H1 (cell line): Measurements from ENCODE around the gene ZSWIM6. TPM values are rescaled to one million over a fixed set of nuclear protein-coding genes. Genes with fewer than 3 reads are reported as not detected.

Source experiments
- CTBP2 ChIP-seq: IDR thresholded peaks from 2 replicates; pipeline ENCODE4 v1.7.0; 2011; ENCODE audit warnings: borderline replicate concordance, mild to moderate bottlenecking, moderate library complexity, mixed read lengths, low read length; ENCODE audit not compliant: insufficient read depth, insufficient read length
- EGR1 ChIP-seq: IDR thresholded peaks from 2 replicates; pipeline ENCODE4 v1.6.1; 2011; ENCODE audit warnings: low read depth, low read length, borderline replicate concordance
- GABPA ChIP-seq: IDR thresholded peaks from 2 replicates; pipeline ENCODE4 v1.6.1; 2011; ENCODE audit warnings: mild to moderate bottlenecking, low read length, moderate library complexity, borderline replicate concordance; ENCODE audit not compliant: insufficient read depth
- HDAC6 ChIP-seq: IDR thresholded peaks from one replicate; pipeline ENCODE4 v1.7.1; 2012; ENCODE audit warnings: low read depth, mild to moderate bottlenecking, inconsistent platforms, low read length, moderate library complexity
- NANOG ChIP-seq: IDR thresholded peaks from 2 replicates; pipeline ENCODE4 v1.6.1; 2011; ENCODE audit warnings: low read length, low read depth, mild to moderate bottlenecking, inconsistent platforms; ENCODE audit not compliant: insufficient read depth, poor library complexity, severe bottlenecking
- SP2 ChIP-seq: IDR thresholded peaks from 2 replicates; pipeline ENCODE4 v1.6.1; 2012; ENCODE audit warnings: mild to moderate bottlenecking, low read length, inconsistent platforms
- TEAD4 ChIP-seq: IDR thresholded peaks from 2 replicates; pipeline ENCODE4 v1.6.1; 2012; ENCODE audit warnings: low read depth, low read length, inconsistent platforms, mixed read lengths
- ZNF274 ChIP-seq: IDR thresholded peaks from 2 replicates; pipeline ENCODE4 v1.7.0; 2012; ENCODE audit warnings: low read length, borderline replicate concordance; ENCODE audit errors: extremely low read depth
- polyA plus RNA-seq, 7 experiments: library from polyadenylated mRNA; depleted of rRNA in 3 of 7; stranded (reverse) in 5 of 7; unstranded in 2 of 7; fragments of >200 nt in 5 of 7; fragments of 200-250 nt in 2 of 7; gene quantifications; 1 replicate in 5 of 7; 2 replicates in 1 of 7; 4 replicates in 1 of 7; pipeline versions ENCODE4 v1.2.1 to v1.2.3, GENCODE V29; 2011 to 2013; ENCODE audit warnings: missing spikeins in 2 of 7, mixed read lengths in 2 of 7
- total RNA-seq: library from RNA; stranded (reverse); fragmentation: NEBNext Ultra II Directional; extraction: Animal tissue kit (Norgen Biotek cat#: 25700); gene quantifications from 2 replicates; pipeline ENCODE4 v1.2.1, GENCODE V29; 2021
- TF ChIP-seq, protein P1 (sequence below): IDR thresholded peaks from 2 replicates; pipeline ENCODE4 v1.6.1; 2011; ENCODE audit warnings: low read length, improper control_type of control experiment

The ZSWIM6 gene
- total and polyA plus RNA-seq, 2 of the 8 experiments (the other 6 are each of a cell fraction or from before 2014, with no cell fraction given) = 7.9 to 12.4 TPM

DNA sequence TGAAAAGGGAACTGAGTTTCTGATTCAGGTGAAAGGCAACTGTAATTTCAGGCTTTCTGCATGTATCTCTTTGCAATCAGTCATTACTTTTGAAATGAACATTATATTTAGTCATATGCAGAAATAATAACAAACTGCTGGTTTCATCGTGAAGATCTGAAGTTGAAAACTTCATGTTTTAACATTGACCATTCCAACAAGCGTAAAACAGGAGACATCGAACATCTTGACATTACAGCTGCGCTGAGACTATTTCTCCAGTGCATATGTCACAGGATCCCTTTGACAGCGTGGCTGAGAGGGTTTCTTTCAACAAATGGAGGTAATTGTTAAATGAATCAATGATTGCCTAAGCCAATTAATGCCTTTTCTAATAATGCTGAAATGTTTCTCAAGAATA is 38.2 kb upstream of the ZSWIM6 start (continued):
- TF ChIP-seq, protein P1, sequence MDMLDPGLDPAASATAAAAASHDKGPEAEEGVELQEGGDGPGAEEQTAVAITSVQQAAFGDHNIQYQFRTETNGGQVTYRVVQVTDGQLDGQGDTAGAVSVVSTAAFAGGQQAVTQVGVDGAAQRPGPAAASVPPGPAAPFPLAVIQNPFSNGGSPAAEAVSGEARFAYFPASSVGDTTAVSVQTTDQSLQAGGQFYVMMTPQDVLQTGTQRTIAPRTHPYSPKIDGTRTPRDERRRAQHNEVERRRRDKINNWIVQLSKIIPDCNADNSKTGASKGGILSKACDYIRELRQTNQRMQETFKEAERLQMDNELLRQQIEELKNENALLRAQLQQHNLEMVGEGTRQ = no peak
- TF ChIP-seq EGR1 (no peak), NANOG (no peak), CTBP2 (no peak), SP2 (no peak), TEAD4 (no peak), HDAC6 (no peak), ZNF274 (no peak), GABPA (no peak)
